VCaP (cell line): Measurements from ENCODE around the gene COL2A1.

Experiments used
- H3K27ac ChIP-seq: fragments of 450-650 bp; 2 replicates; pipeline ENCODE4 v1.5.1; 2017
- TF ChIP-seq, protein P1 (sequence below): fragments of 450-650 bp; conservative IDR thresholded peaks from 2 replicates; pipeline ENCODE4 v1.5.1; 2017; ENCODE audit warnings: mild to moderate bottlenecking, moderate library complexity

The COL2A1 gene

DNA sequence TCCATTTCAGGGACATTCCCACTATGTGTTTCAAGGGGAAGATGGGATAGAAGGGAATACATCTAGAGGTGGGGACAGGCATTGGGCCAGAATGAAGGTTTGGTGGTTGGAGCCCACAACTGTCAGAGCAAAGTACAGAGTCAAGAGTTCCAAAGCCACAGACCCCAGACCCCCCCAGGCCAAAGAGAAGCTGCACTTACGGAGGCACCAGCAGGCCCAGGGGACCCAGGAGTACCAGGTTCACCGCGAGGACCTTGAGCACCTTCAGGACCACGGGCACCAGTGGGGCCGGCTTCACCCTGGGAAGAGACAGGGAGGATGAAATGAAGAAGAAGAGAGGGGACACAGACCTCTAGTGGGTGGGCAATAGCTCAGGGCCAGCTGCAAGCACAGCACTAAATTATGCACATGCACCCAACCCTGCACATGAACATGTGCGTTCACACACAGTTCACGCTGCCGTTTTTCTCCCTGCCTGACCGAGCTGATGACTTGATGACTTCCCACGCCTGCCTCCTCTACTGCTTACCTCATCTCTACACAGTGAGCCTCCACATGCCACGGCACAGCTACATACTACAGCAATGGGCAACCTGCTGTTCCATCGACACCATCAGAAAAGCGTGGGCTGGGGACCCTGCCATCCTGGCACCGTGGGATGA lies 16.7 kb downstream of the COL2A1 start:
- no peak overlapping the region for H3K27ac ChIP-seq
- TF ChIP-seq, protein P1, sequence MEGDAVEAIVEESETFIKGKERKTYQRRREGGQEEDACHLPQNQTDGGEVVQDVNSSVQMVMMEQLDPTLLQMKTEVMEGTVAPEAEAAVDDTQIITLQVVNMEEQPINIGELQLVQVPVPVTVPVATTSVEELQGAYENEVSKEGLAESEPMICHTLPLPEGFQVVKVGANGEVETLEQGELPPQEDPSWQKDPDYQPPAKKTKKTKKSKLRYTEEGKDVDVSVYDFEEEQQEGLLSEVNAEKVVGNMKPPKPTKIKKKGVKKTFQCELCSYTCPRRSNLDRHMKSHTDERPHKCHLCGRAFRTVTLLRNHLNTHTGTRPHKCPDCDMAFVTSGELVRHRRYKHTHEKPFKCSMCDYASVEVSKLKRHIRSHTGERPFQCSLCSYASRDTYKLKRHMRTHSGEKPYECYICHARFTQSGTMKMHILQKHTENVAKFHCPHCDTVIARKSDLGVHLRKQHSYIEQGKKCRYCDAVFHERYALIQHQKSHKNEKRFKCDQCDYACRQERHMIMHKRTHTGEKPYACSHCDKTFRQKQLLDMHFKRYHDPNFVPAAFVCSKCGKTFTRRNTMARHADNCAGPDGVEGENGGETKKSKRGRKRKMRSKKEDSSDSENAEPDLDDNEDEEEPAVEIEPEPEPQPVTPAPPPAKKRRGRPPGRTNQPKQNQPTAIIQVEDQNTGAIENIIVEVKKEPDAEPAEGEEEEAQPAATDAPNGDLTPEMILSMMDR = no peak

DNA sequence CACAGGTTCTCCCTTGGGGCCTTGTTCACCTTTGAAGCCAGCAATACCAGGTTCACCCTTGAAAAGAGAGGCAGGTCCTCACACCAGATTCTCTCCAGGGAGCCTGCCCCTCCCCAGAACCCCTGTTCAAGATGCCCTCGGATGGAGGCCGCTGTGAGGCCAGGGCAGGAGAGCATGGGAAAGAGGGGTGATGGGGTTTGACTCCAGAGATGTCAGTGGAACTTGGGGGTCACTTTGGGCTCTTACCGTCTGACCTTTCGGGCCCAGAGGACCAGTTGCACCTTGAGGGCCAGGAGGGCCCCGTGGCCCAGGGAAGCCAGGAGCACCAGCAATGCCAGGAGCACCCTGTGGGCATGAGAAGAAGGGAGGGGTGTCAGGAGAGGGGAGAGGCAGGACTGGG lies 17.4 kb downstream of the COL2A1 start:
- no peak overlapping the region for H3K27ac ChIP-seq
- TF ChIP-seq, protein P1 = no peak

DNA sequence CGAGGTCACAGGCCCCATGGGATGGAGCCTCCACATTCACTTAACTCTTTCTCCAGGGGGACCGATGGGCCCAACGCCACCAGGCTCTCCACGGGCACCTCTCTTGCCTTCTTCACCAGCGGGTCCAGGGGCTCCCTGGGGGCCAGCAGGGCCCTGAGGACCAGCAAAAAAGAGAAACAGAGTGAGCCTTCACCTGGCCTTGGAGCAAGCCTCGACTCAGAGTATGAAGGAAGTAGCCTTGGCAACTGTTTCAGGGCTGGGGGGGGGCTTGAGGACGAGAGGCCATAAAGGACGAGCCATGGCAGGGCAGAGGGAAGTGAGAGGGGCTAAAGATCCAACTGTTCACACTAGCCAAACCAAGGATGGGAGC lies 18.0 kb downstream of the COL2A1 start:
- TF ChIP-seq, protein P1 = no peak
- no peak overlapping the region for H3K27ac ChIP-seq

DNA sequence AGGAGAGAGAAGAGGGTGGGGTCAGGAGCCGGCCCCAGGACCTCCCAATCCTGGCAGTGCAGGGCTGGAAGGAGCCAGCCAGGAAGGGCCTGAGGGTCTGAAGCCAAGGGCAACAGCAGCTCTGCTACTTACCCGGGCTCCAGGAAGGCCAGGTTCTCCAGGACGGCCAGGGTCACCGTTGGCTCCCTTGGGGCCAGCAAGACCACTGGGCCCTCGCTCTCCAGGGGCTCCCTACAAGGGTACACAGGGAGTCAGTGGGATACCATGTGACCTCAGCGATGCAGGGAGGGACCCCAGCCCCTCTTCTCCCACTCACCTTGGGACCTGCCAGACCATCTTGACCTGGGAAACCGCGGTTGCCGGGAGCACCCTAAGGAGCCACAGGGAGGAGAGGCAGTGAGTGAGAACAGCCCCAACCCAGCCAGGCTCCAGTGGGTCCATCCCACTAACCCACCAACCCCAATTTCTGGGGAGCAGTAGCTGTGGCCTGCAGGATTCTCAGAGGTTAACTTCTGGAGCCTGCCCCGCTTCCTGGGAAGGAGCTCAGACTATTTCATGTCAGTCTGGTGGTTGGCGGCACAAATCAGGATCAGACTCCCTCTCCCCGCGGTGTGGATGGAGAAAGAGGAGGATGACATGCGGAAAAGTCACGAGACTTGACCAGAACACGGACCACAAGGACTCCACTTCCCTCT lies 18.5 kb downstream of the COL2A1 start:
- TF ChIP-seq, protein P1 = no peak
- no peak overlapping the region for H3K27ac ChIP-seq

DNA sequence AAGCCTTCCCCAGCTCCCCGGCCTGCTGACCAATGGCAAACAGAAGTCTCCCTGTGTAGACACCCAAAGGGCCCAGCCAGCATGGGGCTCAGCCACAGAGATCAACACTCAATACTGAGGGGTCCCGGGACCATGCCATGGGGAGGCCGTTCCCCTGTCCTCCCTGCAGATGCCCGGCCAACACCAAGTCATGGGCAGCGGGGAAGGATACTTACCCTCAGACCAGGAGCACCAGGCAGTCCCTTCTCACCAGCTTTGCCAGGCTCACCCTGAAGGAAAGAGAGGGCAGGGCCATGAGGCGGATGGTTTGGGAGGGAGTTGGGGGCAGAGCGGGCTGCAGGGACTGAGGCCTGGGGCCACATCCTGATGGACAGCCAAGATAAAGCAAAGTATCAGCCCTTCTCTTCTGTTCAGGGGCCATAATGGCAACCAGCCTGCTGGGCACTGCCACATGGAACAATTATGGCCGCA lies 19.9 kb downstream of the COL2A1 start:
- H3K27ac ChIP-seq = no peak overlapping the region
- TF ChIP-seq, protein P1 = no peak

DNA sequence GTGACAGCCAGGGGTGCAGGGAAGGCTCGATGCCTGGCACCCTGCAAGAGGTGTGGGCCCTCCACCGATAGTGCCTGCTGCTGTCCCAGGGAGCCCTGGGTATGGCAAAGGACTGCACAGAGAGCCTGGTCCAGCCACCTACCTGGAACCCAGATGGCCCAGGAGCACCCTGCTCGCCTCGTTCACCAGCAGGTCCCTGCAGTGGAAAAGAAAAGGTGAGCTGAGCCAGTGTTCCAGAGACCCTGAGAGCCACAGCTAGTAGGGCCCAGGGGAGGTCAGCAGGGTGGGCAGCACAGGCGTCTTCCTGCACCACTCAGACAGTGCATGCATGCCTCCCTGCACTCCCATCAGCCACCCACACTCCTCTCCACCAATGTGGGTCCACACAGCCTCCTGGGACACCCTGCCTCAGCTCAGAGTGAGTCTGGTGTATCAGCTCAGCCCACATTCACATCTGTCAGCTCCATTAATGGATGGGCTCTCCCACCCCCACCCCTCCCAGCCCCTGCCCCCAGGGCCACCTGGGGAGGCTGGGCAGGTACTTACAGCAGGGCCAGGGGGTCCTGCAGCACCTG lies 20.6 kb downstream of the COL2A1 start:
- TF ChIP-seq, protein P1 = no peak
- H3K27ac ChIP-seq = no peak overlapping the region

DNA sequence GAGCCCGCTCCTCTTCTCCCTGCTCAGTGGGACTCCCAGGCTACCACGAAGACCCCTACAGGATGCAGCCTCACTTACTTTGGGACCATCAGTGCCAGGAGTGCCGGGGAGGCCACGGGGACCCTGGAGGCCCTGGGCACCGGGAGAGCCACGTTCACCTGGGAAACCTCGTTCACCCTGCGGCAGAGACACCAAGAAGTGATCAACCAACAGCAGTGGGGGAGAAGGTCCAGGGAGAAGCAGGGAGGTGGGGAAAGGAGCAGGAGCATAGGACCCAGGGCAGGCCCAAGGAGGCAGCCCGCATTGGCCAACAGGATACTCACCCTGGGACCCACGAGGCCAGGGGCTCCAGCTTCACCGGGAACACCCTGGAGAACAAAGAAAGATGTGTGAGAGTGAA lies 21.5 kb downstream of the COL2A1 start:
- H3K27ac ChIP-seq = no peak overlapping the region
- TF ChIP-seq, protein P1 = no peak
